ENCODE data around the gene XRCC3. TPM values are rescaled to one million over a fixed set of nuclear protein-coding genes. Genes with fewer than 3 reads are reported as not detected.

Gene XRCC3
- total RNA-seq, 1 donor: 18.1 TPM

- no peak for DNase-seq (ENCODE audit: low read depth)
- no peak overlapping the region for H3K4me3 ChIP-seq (ENCODE audit: low read depth, low read length)
- TF ChIP-seq CTCF (IDR thresholded peaks at IDR 0.05; ENCODE audit: insufficient read depth, low read length): no peak
These were observed 19.8 kb upstream of the XRCC3 start for GRCh38 chr14:103735022-103735421.

GRCh38 chr14:103734081-103734888 lies 19.0 kb upstream of the XRCC3 start:
- no peak overlapping the region for H3K4me3 ChIP-seq (ENCODE audit: low read depth, low read length)
- TF ChIP-seq CTCF (IDR thresholded peaks at IDR 0.05; ENCODE audit: insufficient read depth, low read length): no peak
- no peak for DNase-seq (ENCODE audit: low read depth)

- no peak for TF ChIP-seq CTCF (IDR thresholded peaks at IDR 0.05; ENCODE audit: insufficient read depth, low read length)
- DNase-seq (ENCODE audit: low read depth): no peak
- no peak overlapping the region for H3K4me3 ChIP-seq (ENCODE audit: low read depth, low read length)
These were observed 18.4 kb upstream of the XRCC3 start for GRCh38 chr14:103733651-103734050.

GRCh38 chr14:103732868-103733620 lies 17.8 kb upstream of the XRCC3 start:
- H3K4me3 ChIP-seq (ENCODE audit: low read depth, low read length): no peak overlapping the region
- TF ChIP-seq CTCF (IDR thresholded peaks at IDR 0.05; ENCODE audit: insufficient read depth, low read length): no peak
- no peak for DNase-seq (ENCODE audit: low read depth)

GRCh38 chr14:103731916-103732867 lies 16.9 kb upstream of the XRCC3 start:
- no peak overlapping the region for H3K4me3 ChIP-seq (ENCODE audit: low read depth, low read length)
- TF ChIP-seq CTCF (IDR thresholded peaks at IDR 0.05; ENCODE audit: insufficient read depth, low read length): no peak
- no peak for DNase-seq (ENCODE audit: low read depth)

- no peak overlapping the region for H3K4me3 ChIP-seq (ENCODE audit: low read depth, low read length)
- no peak for DNase-seq (ENCODE audit: low read depth)
- TF ChIP-seq CTCF (IDR thresholded peaks at IDR 0.05; ENCODE audit: insufficient read depth, low read length): no peak
These were observed 16.2 kb upstream of the XRCC3 start for GRCh38 chr14:103731481-103731880.

Measured in fibroblast of the aortic adventitia (primary cell).